Activated effector memory CD4-positive, alpha-beta T cell treated with Interleukin-2 at 50 U/mL for 16 hours (primary cell): ENCODE results near the gene PDZK1IP1.
"Not testable (repeated sequence)": the region's sequence is repeated elsewhere in the genome, so short reads cannot be mapped to it uniquely, and the experiment has no call there.

Source experiments
- DNase-seq: peaks from one replicate; pipeline ENCODE4 v3.0.0-alpha.2; 2020

The PDZK1IP1 gene

DNA sequence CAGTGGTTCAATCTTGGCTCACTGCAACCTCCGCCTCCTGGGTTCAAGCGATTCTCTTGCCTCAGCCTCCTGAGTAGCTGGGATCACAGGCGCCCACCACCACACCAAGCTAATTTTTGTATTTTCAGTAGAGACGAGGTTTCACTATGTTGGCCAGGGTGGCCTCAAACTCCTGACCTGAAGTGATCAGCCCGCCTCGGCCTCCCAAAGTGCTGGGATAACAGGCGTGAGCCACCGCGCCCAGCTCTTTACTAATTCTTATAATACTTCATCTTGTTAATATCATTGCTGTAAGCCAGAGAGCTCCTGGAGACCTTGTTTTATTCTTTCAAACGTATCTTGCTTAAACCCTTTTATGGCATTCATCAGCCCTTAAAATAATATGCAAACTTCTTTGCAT lies 3.7 kb upstream of the PDZK1IP1 start:
- DNase-seq: not testable (repeated sequence)

DNA sequence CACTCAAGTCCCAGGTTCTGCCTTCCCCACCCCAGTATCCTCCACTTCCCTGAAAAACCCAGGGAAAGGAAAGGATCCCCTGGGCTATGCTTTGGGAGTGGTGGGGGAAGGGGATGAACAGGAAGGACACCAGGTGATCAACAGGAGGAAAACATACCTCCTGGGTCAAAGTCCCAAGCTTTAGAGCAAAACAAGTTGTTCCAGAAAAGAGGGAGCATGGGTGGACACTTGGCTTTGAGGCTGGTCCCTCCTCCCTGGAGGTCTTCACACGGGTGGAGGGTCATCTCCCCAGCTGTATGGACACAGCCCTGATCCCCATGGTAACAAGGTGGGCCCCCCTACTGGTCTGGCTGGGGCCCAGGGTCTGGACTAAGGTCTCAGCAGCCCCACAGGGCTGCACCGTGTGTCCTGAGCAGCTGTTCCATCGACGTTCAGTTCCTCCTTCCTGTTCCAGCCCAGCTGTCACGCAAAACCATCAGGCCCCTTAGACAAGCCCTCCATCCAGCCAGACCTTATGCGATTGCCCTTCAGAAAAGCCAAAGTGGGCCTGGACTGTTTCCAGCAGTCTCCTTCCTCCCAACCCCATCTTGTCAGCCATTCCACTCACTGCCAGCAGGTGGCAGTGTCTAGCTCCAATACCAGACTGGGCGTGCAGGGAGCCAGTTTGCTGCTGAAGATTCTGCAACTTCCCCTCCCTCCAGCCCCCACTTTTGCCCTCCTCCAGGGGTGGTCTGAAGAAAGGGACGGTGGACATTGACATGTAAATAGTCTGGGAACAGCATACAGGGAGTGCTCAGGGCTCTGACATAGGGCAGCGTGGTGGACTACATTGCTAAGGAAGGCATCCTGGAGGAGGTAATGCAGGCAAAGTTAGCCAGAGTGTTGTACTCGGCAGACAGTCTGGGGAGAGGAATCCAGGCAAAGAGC lies 2.9 kb upstream of the PDZK1IP1 start:
- peak; percentile 46 for DNase-seq

DNA sequence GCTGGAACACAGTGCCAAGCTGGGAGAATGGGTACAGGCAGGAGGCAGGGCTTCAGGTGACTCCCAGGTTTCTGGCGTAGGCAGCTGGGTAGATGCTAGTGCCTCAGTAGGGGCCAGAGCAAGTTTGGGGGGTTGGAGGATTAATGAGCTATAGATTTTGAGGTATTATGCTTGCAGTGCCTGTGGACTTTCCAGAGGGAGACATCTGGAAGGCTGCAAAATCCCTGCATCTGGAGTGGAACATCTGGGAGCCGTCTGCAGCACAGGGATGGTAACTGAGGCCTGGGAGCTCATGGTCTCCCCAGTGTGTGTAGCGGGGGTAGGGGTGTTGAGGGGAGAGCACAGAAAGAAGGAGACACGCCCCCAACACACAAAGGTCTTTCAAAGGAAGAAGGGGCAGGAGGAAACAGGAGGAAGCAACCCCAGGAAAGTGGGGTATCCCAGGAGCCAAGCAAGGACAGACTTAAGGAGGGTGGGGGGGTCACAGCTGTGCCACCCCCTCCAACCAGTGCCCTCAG lies 2.2 kb upstream of the PDZK1IP1 start:
- no peak for DNase-seq

DNA sequence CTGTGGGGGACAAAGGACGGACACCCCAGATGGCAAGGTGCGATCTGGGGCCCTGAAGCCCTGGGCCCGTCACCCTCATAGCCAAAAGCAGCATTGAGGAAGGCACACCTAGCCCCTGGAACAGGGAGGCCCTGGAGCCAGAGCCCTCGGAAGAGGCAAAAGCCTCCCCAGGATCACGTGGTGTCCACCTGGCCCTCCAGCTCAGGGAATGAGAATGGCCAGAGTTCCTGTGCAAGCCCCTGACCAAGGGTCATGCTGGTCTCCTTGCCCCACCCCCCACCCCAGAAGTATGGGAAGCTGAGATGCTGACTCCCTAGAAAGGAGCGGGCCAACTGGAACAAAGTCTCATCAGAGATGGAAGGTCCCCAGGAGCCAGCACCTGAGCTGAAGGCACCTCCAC lies 1.0 kb upstream of the PDZK1IP1 start:
- no peak for DNase-seq

DNA sequence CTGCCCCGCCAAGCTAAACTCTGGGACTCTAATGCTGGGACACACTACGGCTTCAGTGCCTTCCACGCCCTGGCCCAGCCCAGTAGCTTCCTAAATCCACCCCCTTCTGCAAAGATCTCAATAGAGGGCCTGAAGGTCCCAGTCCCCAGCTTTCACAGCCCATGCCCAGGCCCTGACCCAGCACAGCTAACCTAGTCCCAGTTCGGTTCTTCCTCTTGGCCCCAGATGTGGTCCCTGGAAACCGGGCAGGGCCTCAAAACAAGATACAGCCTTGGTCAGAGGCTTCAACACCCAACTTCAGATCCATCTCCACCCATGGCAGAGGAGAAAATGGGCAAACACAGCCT lies 646 bp upstream of the PDZK1IP1 start:
- DNase-seq: no peak

DNA sequence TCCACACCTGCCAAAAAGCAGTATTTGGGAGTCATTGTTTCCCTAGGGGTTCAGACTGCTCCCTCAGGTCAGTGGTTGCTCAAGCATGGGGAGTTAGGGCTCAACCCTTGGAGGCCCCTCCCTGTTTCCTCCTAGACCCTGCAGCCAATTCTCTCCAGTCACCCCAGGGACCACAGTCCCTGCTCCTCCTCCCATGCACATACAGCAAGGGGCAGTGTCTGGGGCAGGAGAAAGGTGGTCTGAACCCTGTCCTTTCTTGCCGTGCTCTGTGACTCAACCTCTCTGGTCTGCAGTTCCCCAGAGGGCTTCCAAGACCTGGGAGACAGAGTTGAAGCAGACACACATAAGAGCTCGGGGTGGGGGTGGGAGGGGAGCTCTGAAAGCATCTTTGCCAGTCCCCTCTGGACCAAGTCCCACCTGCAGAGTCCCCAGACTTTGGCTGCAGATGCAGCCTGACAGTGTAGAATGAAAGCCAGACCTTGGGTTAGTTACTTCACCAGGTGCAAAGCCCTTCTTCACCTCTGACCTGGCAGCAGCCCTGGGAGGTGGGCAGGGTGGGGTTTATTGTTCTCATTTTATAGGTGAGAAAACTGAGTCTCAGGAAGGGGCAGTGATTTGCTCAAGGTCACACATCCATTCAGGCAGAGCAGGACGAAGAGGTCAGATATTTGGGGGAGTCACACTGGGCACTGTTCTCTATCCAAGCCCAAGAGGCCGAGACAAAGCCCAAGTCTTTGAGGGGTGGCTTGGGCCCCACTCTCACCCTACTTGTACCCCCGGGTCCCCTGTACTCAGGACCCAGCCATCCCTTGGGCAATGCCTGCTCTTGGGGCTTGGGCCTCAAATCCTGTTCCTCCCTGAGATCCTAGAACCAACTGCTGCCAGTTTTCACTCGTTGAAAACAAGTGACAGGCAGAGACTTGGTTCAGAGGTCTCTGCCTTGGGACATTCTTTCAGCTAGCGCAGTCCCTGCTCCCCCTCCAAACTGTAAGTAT lies 748 bp downstream of the PDZK1IP1 start:
- DNase-seq: no peak

DNA sequence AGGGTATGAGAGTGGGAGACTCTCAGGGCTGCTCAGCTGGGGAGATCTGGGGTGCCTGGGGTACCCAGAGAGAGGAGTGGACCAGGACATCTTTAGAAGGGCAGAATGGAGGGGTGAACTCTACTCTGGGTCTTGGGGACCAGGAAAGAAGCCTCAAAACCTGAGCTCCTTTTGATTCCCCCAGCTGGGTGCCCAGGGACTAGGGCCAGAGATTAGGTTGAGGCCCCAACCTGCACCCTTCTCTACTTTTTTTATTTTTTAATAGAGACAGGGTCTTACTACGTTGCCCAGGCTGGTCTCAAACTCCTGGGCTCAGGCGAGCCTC lies 1.9 kb downstream of the PDZK1IP1 start:
- no peak for DNase-seq

DNA sequence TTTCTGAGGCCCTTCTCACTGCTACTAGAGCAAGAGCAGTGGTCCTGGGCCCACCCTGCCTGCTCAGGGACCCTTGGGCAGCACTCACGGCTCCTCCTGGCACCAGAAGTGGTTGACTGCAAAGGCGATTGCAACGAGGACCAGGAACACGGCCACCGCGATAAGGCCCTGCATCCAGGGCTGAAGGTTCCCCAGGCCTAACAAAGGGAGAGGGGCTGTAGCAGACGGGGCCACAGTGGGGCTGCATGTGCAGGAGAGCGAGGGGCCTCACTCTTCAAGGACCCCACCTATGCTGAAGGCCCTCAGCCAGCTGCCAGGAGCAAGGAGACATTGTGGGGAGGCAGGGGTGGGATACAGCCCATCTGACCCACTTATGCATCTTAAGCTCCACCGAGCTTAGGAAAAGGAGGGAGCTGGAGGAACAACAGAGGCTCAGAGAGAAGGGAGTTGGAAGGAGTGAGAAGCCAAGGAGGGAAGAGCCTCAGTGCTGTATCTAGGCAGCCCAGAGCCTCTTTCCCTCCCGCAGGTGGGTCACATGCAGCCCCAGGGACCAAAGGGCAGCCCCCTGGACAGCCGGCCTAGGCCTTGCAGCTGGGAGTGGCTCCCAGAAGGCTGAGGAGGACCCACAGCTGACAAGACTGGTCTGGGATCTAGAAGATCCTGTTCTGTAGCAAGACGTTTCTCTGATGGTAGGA lies 2.5 kb downstream of the PDZK1IP1 start:
- DNase-seq: no peak

DNA sequence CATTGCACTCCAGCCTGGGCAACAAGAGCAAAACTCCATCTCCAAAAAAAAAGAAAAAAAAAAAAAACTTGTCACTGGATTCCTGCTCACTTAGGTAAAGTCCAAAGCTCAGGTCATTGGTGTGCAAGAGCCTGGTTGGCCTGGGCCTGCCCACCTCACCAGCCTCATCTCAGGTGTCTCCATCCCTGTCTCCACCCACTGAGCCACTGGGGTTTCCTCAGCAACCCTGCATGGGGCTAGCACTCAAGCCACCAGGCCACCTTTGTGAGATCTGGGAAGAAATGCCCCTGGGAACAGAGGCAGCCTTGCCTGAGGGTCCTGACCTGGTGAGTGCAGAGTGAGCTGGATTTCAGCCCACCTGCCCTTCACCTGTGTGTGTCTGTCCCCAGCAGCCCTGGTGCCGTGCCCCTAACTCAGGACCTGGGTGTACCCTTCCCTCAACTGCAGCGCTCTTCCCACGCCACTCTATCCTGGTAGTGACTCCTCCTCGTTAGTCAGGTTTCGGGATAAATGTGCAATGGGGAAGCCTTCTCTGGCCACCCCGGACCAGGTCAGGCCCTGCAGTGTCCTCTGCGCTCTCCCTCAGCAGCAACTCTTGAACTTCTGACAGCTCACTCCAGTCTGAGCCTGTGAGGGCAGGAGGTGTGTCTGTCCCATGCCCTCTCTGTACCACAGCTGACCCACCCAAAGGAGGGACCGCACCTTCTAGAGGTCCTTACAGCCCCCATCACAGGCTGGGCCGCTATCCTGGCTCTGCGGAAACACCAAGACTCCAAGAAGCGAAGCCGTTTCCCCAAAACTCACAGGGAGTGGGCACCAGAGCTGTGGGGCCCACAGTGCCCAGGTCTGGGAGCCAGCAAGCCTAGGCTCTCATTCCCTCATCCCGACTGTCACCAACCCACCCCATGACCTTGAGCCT lies 3.3 kb downstream of the PDZK1IP1 start:
- DNase-seq: no peak

DNA sequence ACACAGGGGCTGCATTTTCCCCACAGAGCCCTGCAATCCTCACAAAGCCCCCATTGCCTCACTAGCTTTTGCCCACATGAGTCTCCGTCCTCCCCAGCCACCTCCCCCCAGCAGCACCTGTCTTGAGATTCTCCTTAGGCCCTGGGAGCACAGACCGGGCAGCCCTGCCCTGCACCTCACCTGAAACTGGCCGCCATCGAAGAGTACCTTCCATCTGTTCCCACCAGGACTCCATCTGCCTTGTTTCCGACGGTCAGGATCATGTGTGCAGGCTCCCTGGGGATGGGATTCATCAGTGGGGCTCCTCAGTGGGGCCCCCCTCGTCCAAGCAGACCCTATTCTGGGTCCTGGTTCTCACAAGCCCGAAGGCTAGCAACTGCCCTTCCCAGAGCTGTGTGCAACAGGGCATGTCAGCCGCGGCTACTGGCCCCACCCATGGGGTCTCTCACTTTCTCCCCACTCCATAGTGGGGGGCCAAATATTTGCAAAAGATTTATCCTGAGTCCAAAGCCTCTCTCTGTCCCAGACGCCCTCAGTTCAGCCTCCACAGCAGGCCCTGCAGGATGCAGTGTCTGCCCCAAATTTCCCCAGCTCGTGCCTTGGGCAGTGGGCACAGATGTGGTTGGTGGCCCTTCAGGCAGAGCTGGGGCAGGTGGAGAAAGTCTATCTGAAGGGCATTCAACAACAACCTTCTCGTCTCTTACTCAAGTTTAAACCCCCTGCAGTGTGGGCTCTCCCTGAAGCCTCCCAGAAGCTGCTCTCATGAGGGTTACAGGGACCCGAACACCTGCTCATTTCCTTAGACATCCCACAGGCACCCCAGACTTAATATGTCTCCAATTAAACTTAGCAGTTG lies 4.8 kb downstream of the PDZK1IP1 start:
- DNase-seq: no peak

DNA sequence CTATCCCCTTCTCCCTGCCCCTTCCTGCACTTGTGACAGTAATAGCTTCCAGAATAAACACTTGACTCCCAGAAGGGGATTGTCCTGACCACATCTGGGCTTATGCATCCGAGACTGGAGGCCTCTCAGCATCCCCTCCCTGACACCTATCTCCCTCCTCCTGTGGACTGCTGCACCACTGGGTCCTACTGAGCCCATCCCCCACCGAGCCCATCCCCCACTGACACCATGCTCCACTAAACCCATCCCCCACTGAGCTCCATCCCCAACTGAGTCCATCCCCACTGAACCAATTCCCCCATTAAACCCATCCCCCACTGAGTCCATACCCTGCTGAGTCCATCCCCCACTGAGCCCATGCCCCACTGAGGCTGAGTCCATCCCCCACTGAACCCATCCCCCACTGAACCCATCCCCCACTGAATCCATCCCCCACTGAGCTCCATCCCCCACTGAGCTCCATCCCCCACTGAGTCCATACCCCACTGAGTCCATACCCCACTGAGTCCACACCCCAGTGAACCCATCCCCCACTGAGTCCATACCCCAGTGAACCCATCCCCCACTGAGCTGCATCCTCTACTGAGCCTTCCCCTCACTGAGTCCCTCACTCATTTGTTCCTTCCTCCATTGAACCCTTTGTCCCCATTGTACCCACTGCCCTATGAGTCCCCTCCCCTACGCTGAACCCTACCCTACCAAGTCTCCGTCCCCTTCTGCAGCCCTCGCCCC lies 5.6 kb downstream of the PDZK1IP1 start:
- DNase-seq: no peak

DNA sequence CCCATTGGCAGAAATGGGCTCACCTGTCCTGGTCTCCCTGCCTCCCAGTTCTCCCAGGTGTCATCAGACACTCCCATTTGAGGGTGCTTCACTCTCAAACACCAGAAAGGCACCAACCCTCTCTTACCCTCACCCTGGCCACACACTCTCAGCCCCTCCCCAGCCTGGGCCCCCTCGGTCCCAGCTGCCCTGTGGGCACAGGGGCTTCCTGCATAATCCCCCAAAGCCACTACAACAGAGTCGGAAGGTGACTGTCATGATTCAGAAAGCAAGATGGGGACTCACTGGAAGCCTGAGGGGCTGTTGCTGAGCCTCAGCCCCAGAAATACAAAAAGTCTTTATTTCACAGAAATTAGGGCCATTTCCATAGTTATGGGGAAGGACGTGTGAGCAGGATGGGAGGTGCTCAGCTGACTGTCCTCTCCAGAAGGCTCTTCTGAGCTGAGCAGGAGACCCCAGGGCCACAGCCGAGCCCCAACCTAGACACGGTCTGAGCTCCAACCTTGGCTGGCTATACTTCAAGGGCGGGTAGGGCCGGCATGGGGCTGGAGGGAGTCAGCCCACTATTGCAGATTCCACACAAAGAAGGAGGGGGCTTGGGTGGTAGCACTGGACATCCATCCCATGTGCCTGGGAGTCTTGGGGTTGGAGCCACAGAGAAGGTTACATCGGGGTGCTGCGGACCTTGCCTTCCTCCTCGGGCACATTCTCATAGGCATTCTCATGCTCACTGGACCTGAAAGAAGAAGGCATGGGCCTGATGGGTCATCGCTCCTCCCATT lies 6.3 kb downstream of the PDZK1IP1 start:
- DNase-seq: no peak

DNA sequence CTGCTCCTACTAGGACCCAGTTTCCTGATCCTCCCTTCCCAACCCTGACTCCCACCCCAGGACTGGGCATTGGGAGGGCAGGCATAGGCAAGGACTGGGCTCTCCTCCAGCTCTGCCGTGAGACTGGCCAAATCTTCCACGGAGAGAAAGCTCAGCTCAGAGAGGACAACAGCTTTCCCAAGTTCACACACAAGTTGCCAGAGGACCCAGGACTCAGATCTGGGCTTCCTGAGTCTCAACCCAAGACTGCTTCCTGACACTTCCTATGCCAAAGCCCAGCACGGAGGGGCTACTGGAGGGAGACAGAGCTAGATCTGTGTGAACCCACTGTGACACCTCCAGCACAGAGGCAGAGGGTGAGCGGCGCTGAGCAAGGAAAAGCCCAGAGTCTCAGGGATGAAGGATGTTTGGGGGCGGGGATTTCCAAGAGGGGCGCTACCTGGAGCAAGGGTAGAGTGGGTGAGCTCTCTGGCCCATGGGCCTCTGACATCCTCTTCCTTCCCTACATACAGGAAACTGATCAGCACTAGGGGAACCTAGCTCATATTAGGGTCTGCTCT lies 7.1 kb downstream of the PDZK1IP1 start:
- DNase-seq: no peak

DNA sequence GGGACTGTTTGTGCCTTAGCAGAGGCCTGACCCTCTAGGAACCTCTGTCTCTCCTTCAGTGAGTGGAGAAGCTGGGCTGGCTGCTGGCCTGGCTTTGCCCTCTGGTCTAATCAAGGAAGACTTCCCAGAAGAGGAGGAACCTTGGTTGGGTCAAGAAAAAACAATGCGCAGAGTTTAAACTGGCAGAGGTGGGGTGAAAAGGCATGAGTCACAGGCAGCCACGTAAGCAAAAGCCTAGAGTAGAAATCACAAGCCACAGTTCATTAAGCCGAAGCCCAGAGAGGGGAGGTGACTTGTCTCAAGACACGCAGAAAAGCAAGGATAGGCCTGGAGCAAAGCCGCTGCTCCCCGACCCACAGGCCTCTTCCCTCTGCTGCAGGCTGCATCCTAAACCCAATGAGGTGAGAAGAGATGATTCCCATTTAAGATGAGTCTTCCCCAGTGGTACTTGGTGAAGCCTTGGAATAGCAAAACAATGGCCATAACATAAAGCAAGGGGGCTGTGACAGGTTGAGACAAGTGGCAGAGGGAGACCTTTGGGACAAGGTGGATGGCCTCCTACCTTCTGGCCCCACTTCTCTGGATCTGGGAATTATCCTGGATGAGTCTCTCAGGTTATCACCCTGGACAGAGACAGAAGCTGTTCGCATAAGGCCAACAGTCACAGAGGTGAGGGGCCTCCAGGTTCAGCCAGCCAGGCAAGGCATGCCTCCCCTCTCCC lies 7.7 kb downstream of the PDZK1IP1 start:
- no peak for DNase-seq

DNA sequence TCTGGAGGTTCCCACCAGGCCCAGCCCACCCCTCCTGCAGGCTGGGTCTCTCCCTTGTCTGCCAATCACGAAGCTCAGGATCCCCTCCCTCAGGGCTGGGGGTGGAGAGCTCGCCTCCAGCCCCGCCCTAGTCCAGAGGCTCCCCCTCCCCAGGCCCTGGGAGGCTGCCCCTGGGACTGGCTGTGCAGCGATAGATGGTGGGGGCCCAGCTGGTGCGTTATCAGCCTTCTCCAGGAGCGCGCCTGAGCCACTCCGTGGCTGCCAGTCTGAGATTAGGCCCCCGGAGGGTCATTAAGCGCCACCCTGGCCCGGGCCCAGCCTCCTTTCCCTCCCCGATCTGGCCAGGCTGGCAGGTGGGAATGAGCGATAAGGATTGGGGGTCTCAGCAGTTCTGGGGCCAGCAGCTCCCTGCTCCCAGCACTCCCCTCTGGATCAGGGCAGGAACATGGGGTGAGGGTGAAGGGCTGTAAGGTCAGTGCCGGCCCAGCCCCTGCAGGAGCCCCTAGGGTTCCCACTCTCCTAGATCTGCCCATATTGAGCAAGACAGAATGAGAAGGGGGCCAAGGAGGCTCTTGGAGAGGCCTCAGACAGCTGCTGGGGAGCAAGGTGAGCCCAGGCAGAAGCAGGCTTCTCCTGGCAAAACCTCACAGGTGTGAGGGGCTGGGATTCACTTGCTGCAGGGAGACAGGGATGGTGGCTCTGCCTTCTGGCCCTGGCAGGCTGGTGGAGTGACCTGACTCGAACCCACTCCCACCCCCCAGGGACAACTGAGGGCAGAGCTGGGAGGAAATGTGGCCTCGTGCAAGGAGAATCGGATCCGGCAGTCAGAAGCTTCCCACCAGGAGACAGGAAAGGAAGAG lies 8.5 kb downstream of the PDZK1IP1 start:
- no peak for DNase-seq

DNA sequence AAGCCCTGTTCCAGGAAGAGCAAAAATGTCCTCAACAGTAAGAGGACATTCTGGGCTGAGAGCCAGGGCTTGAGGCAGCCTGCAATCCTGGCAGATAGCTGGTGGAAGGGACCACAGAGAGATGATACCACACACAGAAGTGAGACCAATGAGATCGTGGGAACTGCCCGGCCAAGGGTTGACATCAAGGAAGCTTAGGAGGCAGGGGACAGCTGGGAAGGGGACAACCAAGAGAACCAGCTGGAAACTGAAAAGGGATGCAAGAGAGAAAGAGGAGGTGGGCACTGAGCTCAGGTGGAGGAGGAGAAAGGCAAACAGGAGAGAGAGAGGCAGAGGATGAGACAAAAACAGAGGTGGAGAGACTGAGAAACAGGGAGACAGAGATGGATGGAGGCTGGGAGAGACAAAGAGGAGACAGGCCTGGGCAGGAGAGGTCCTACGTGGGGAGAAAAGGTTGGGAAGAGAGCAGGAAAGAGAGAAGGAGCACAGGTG lies 9.2 kb downstream of the PDZK1IP1 start:
- no peak for DNase-seq

DNA sequence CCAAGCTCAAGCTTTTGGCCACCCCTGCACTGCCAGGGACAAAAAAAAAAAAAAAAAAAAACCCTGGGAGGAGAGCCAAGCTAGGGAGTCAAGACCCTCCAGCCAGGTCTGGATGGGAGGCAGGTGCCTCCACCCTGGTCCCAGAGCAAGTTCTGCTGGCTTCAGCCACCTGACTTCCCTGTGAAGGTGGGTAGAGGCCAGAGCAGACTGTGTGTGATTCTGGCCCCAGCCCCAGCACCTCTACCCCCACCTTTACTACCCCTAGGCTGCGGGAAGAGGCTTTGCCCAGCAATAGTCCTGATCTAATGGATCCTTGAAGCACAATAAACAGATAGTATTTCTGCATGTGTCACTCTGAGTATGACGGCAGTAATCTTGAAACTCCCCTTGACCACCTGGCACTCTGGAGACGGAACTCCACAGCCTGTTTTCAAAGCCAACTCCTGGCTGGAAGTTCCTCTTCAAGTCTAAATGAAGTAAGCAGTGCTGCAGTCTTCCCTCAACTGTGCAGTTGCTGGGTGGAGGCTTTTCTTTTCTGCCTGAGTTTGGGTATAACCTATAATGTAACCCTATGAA lies 9.8 kb downstream of the PDZK1IP1 start:
- DNase-seq: no peak
